Measurements from ENCODE around the gene UFD1. TPM values are rescaled to one million over a fixed set of nuclear protein-coding genes. Genes with fewer than 3 reads are reported as not detected.

The UFD1 gene
- polyA plus RNA-seq, 1 of the 3 experiments (the other 2 are of a cell fraction): 111 TPM

DNA sequence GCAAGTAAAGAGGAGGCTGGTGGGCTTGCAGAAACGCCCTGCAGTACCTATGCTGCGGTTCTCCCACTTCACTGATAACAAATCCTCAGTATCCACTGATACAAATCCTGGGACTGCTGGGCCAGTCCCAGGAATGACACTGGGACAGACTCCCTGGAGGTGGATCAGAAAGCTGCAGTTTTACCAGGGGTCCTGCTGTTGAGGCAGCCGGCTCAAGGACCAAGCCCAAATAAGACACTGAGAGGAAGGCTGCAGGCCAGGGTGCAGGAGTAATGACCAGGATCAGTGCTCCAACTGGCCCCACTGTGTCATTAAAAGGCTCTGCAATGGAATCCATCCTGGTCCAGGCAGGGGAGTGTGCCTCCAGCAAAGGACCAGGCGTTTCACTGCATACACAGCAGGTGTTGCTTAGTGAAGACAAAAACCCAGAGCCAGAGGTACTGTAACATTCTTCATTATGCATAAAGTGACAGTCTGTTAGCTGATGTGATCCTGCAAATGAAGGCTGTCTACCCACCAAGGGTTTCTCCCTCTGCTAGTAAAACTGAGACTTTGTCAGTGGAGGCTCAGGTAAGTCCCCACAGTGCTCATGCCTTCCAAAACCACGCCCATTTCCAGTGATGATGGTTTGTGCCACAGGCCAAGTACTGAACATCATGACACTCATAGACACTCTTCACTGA is 30.1 kb downstream of the UFD1 start:
- POLR2A ChIA-PET: no interaction called here
- TF ChIP-seq EZH2phosphoT487 (IDR thresholded peaks at IDR 0.05; ENCODE audit: borderline replicate concordance, low read depth) (no peak), FOXJ3 (CRISPR knock-in tag; IDR thresholded peaks at IDR 0.05) (no peak), IRF3 (IDR thresholded peaks at IDR 0.05; ENCODE audit: low read depth, low read length) (no peak), YY1 (IDR thresholded peaks at IDR 0.05; ENCODE audit: low read depth) (no peak), REST (IDR thresholded peaks at IDR 0.05; ENCODE audit: low read depth, low read length) (no peak), RAD21 (IDR thresholded peaks at IDR 0.05; ENCODE audit: low read length) (no peak), TAF1 (IDR thresholded peaks at IDR 0.05; ENCODE audit: borderline replicate concordance, low read depth, low read length) (no peak), NFIC (IDR thresholded peaks at IDR 0.05; ENCODE audit: borderline replicate concordance) (no peak), PBX3 (IDR thresholded peaks at IDR 0.05) (no peak), GATA2 (CRISPR knock-in tag; IDR thresholded peaks at IDR 0.05) (no peak), JUND (IDR thresholded peaks at IDR 0.05) (no peak), MEF2A (IDR thresholded peaks at IDR 0.05; ENCODE audit: borderline replicate concordance, low read depth) (no peak), POLR2AphosphoS5 (IDR thresholded peaks at IDR 0.05; ENCODE audit: low read depth, low read length) (no peak), TCF12 (IDR thresholded peaks at IDR 0.05) (no peak), MXI1 (IDR thresholded peaks at IDR 0.05; ENCODE audit: low read depth, low read length) (no peak), ZBTB33 (IDR thresholded peaks at IDR 0.05; ENCODE audit: borderline replicate concordance, low read depth) (no peak), ELF1 (IDR thresholded peaks at IDR 0.05) (no peak), USF1 (IDR thresholded peaks at IDR 0.05; ENCODE audit: borderline replicate concordance, low read depth) (no peak)
- Histone ChIP-seq H2AFZ (ENCODE audit: low read depth) (no peak overlapping the region), H3K4me1 (ENCODE audit: control insufficient read depth in 1 of 2, insufficient read depth in 2 of 2, low read depth in 1 of 2, low read length in 1 of 2) (peaks cover 0 to 19% of the 10 kb centered on the region in 2 experiments; a peak in 1 of 4 replicates), H3F3A (replicated peaks; ENCODE audit: insufficient read depth) (peaks cover 9% of the 10 kb centered on the region), H3K9me3 (no peaks in the 10 kb centered on the region), H3K36me3 (replicated peaks in 1 of 2; ENCODE audit: control insufficient read depth in 1 of 2, insufficient read depth in 2 of 2, low read length in 1 of 2) (peaks cover 22 to 56% of the 10 kb centered on the region in 2 experiments), H3K9ac (no peak overlapping the region), H3K79me2 (ENCODE audit: insufficient read depth) (peaks cover 36% of the 10 kb centered on the region), H4K20me1 (ENCODE audit: insufficient read depth) (0 out of 2 replicates have a peak, but pooled peaks cover 2% of the 10 kb centered on the region), H3K9me2 (no peaks in the 10 kb centered on the region), H3K4me2 (peak overlapping the region; percentile 85; the same call in 1 of the 2 replicates), H3K4me3 (ENCODE audit: low read depth in 2 of 2, low read length in 1 of 2) (no peak overlapping the region), H3K27me3 (ENCODE audit: insufficient read depth) (no peaks in the 10 kb centered on the region), H3K27ac (ENCODE audit: low read depth in 2 of 2, low read length in 1 of 2) (peak overlapping the region in 1 of 2 experiments; percentile 54; a peak in 1 of 4 replicates)
- CTCF ChIA-PET: no interaction called here
- 91% methylated on average over 5 of the region's 5 CpGs for WGBS (ENCODE audit: low lambda C conversion rate)
- DNase-seq: no peak

Data from SK-N-SH (cell line).